Fibroblast of skin of left quadriceps (primary cell): ENCODE measurements around the gene ATL2.

ENCODE experiments used
- DNase-seq, 2 experiments: peaks; one replicate each; pipeline ENCODE4 v3.0.0-alpha.2; 2013; ENCODE audit warnings: low read depth in 2 of 2

ATL2 gene

DNA sequence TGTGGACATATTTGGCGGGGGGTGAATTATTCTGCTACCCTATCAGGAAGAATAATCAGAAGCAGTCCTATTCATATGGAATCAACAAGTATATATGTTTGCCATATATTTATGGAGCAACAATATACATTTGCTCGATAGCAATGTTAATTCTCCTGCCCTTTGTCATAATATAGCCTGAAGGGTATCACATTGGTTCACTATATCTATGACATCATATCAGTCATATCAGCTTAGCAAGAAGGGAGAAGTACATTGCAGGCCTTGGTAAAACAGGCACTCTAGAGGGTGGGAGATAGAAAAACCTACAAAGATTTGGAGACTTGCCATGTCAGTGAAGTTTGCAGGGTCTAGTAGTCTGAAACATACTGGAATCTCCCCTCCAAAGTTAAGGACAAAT is 128.4 kb downstream of the ATL2 start:
- no peak for DNase-seq

DNA sequence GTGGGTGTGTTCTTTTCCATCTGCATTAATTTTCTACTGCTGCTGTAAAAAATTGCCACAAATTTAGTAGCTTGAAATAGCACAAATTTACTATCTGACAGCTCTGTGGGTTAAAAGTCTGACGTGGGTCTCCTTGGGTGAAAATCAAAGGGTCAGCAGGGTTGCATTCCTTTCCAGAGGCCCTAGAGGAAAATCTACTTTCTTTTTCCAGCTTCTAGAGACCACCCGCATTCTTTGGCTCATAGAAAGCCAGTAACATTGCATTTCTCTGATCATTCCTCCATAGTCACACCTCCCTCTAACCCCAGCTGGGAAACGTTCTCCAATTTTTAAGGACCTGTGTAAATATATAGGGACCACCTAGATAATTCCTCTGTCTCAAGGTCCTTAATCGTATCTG is 128.8 kb downstream of the ATL2 start:
- no peak for DNase-seq

DNA sequence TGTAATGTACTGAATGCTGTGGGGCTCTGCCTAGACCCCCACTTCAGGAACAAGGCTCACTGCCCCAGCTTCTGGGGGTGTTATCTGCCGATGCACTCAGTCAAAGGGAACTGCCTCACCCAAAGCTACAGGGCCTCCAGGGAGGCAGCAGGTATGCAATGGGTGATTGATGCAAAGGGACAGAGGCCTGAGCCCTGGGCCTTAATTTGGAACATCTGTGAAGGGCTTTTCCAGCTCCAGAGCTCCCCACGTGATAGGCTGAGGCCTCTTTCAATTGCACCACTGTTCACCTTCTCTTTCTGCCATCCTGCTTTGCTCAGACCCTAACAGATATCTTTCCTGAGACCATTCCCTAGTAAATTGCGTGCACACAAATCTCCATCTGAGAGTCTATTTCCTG is 131.0 kb downstream of the ATL2 start:
- DNase-seq: no peak

DNA sequence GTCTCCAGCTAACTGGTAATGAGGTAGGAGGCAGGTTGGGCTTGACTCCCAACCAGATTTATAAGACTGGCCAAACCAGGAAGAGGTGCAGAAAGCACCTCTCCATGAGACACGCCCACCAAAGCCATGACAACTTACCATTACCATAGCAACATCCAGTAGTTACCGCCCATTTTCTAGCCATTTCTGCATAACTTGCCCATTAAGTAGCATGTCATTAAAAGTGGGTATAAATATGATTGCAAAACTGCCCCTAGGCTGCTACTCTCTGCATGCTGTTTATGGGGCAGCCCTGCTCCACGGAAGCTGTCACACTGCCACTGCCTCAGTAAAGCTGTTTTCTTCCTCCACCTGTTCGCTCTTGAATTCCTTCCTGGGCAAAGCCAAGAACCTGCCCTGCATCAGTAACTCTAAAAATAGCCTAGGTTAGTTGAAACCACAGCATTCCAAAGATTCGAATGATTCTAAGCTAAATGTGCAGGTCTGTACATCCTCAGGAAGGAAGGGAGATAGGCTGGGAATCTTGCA is 131.9 kb downstream of the ATL2 start:
- no peak for DNase-seq

DNA sequence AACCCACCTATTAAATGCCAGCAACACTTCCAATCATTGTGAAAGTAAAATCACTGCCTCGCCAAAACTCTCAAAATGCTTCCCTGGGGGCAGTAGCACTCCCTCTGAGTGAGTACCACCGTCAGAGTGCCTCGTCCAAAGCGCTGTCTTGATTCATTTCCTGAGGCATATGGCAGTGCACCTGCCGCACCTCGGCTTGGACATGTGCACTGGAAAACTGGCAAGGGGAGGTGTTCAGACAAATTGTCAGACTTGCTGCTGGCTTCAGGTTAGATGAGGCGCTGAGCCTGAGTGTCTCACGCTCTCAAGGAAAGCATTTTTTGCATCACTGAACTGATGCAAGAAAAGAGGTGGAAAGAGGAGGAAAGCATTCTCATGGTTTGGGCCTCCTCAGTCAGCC is 132.8 kb downstream of the ATL2 start:
- DNase-seq: no peak
